Esophagus muscularis mucosa (tissue), 4 donors: Measurements from ENCODE around the gene NCEH1.

Source experiments
- CTCF ChIP-seq, 3 experiments: fragments of 200-600 bp in 2 of 3; fragments of 450-650 bp in 1 of 3; sonication (generic) in 2 of 3; IDR thresholded peaks; one replicate each; pipeline ENCODE4 v1.5.1; 2017 to 2019; ENCODE audit warnings: antibody characterized with exemption in 3 of 3, mild to moderate bottlenecking in 2 of 3, moderate library complexity in 1 of 3
- EP300 ChIP-seq: sonication (generic); formaldehyde crosslinking; IDR thresholded peaks from one replicate; pipeline ENCODE4 v1.6.1; 2017; ENCODE audit warnings: antibody characterized with exemption
- POLR2A ChIP-seq: fragments of 450-650 bp; IDR thresholded peaks from one replicate; pipeline ENCODE4 v1.6.1; 2017; ENCODE audit warnings: antibody characterized with exemption, moderate library complexity, mild to moderate bottlenecking, low read depth
- POLR2AphosphoS5 ChIP-seq, 2 donors: sonication (generic); formaldehyde crosslinking; IDR thresholded peaks; one replicate each; pipeline ENCODE4 v1.6.1; 2017; ENCODE audit warnings: antibody characterized with exemption in 2 of 2

DNA sequence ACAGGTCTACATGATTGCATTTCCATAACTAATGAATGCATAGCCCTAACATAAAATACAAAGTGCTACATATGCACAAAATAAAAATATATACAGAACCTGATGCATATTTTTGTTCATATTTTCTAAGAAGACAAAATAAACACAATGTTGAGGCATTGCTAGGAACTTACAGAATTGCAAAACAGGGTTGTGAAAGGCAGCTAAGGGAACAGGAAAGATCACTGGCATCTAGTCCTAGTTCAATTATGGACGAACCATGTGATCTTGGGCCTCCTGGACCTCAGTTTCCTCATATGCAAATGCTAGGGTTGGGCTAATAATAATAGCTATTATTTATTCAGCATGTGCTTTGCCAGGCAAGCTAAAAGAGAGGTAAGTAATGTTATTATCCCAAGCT lies 15.5 kb upstream of the NCEH1 start:
- TF ChIP-seq CTCF (IDR thresholded peaks at IDR 0.05) (no peak), EP300 (no peak), POLR2AphosphoS5 (IDR thresholded peaks at IDR 0.05) (no peak), POLR2A (no peak)
